PC-3 (cell line): ENCODE results near the gene KCTD20.

Source experiments
- EZH2 ChIP-seq: fragments of 300-600 bp; sonication (generic); IDR thresholded peaks from one replicate; pipeline ENCODE4 v1.6.1; 2017; ENCODE audit warnings: antibody characterized with exemption, mild to moderate bottlenecking, low read length; ENCODE audit not compliant: unreplicated experiment
- EZH2phosphoT487 ChIP-seq: fragments of 300-600 bp; sonication (generic); IDR thresholded peaks from 2 replicates; pipeline ENCODE4 v1.6.1; 2018; ENCODE audit warnings: mild to moderate bottlenecking, antibody characterized with exemption, low read length, borderline replicate concordance
- TF ChIP-seq, protein P1 (sequence below): fragments of 300-600 bp; sonication (generic); conservative IDR thresholded peaks from 2 replicates; pipeline ENCODE4 v1.5.1; 2017; ENCODE audit warnings: antibody characterized with exemption, low read depth, mild to moderate bottlenecking, low read length

DNA sequence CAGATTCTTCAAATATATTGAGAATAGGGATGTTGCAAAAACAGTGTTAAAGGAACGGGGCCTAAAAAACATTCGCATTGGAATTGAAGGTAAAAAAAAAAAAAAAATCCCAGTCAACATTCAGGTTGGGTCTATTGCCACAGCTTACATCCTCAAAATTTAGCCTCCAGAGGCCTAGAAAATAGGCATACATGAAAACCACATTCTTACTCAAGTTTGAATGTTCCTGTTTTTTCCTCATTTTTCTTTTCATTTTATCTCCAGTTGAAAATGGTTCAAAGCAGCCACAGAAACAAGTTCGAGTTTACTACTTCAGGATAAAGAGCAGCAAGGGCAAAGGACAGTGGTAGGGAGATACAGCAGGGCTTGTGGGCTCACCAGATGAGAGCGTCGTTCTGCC, 41.9 kb downstream of the KCTD20 start:
- TF ChIP-seq, protein P1, sequence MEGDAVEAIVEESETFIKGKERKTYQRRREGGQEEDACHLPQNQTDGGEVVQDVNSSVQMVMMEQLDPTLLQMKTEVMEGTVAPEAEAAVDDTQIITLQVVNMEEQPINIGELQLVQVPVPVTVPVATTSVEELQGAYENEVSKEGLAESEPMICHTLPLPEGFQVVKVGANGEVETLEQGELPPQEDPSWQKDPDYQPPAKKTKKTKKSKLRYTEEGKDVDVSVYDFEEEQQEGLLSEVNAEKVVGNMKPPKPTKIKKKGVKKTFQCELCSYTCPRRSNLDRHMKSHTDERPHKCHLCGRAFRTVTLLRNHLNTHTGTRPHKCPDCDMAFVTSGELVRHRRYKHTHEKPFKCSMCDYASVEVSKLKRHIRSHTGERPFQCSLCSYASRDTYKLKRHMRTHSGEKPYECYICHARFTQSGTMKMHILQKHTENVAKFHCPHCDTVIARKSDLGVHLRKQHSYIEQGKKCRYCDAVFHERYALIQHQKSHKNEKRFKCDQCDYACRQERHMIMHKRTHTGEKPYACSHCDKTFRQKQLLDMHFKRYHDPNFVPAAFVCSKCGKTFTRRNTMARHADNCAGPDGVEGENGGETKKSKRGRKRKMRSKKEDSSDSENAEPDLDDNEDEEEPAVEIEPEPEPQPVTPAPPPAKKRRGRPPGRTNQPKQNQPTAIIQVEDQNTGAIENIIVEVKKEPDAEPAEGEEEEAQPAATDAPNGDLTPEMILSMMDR: no peak
- no peak for TF ChIP-seq EZH2
- no peak for TF ChIP-seq EZH2phosphoT487
